Stomach (tissue), 9 donors: ENCODE data around the gene ZNF629. TPM values are rescaled to one million over a fixed set of nuclear protein-coding genes. Genes with fewer than 3 reads are reported as not detected.

ENCODE experiments used
- DNase-seq, 2 donors: peaks; one replicate each; pipeline versions ENCODE4 v3.0.0 to v3.0.0-alpha.2; 2013 to 2019
- H3K27ac ChIP-seq, 5 donors: fragments of 200-600 bp in 4 of 5; sonication (generic) in 4 of 5; one replicate each; pipeline ENCODE4 v1.5.1; 2013 to 2019; ENCODE audit warnings: mild to moderate bottlenecking in 1 of 5, moderate library complexity in 1 of 5
- H3K27me3 ChIP-seq, 3 donors: fragments of 200-600 bp; sonication (generic); one replicate each; pipeline ENCODE4 v1.5.1; 2017 to 2019; ENCODE audit warnings: mixed run types in 1 of 3
- H3K36me3 ChIP-seq, 4 donors: fragments of 200-600 bp; sonication (generic); 1 replicate in 3 of 4; 2 replicates in 1 of 4; pipeline ENCODE4 v1.5.1; 2016 to 2019
- H3K4me1 ChIP-seq, 4 donors: fragments of 200-600 bp; sonication (generic); one replicate each; pipeline ENCODE4 v1.5.1; 2016 to 2019
- H3K4me3 ChIP-seq, 4 donors: fragments of 200-600 bp; sonication (generic) in 3 of 4; one replicate each; pipeline ENCODE4 v1.5.1; 2016 to 2019; ENCODE audit warnings: mild to moderate bottlenecking in 1 of 4
- H3K9me3 ChIP-seq, 4 donors: fragments of 200-600 bp; sonication (generic); one replicate each; pipeline ENCODE4 v1.5.1; 2016 to 2019
- EP300 ChIP-seq: sonication (generic); formaldehyde crosslinking; IDR thresholded peaks from one replicate; pipeline ENCODE4 v1.6.1; 2017; ENCODE audit warnings: antibody characterized with exemption
- POLR2A ChIP-seq, 4 donors: fragments of 450-650 bp; IDR thresholded peaks; one replicate each; pipeline ENCODE4 v1.6.1; 2016; ENCODE audit warnings: antibody characterized with exemption in 4 of 4, control low read depth in 2 of 4, mild to moderate bottlenecking in 1 of 4, moderate library complexity in 1 of 4
- POLR2AphosphoS5 ChIP-seq, 3 donors: sonication (generic); formaldehyde crosslinking; IDR thresholded peaks; one replicate each; pipeline ENCODE4 v1.6.1; 2016; ENCODE audit warnings: antibody characterized with exemption in 3 of 3
- WGBS, 5 donors: extraction: QIAGEN DNeasy Blood & Tissue Kit in 3 of 5; methylation state at CpG; one replicate each; pipeline versions ENCODE4 v1.1.5 to v1.1.7; 2013 to 2018; 5-methylcytosine and 5-hydroxymethylcytosine counted together
- intact Hi-C: fragments of 100-400 bp; cut with DNase I; formaldehyde crosslinking; loops from one replicate; pipeline ENCODE4 v1.15.1; 2023; ENCODE audit warnings: low total_unique reads
- polyA plus RNA-seq, 3 donors: library from polyadenylated mRNA; stranded (reverse); fragments of 200-250 nt; gene quantifications; one replicate each; pipeline ENCODE4 v1.2.3, GENCODE V29; 2013
- total RNA-seq, 5 donors: library from RNA; depleted of rRNA; stranded (reverse); fragments of >200 nt; gene quantifications; one replicate each; pipeline versions ENCODE4 v1.1.0 to v1.2.3, GENCODE V29; 2014 to 2016
- TF ChIP-seq, protein P1 (sequence below), 7 experiments: fragments of 450-650 bp in 4 of 7; fragments of 200-600 bp in 3 of 7; sonication (generic) in 3 of 7; IDR thresholded peaks; one replicate each; pipeline ENCODE4 v1.5.1; 2016 to 2019; ENCODE audit warnings: antibody characterized with exemption in 7 of 7, control low read depth in 2 of 7, mild to moderate bottlenecking in 1 of 7
- donor health status: healthy with polysubstance abuse.
- donor health status: Bipolar disorder and iron deficiency.
- donor health status: healthy.

The ZNF629 gene
- total and polyA plus RNA-seq, 8 donors = 4.4 to 21.3 (median 10.9) TPM

DNA sequence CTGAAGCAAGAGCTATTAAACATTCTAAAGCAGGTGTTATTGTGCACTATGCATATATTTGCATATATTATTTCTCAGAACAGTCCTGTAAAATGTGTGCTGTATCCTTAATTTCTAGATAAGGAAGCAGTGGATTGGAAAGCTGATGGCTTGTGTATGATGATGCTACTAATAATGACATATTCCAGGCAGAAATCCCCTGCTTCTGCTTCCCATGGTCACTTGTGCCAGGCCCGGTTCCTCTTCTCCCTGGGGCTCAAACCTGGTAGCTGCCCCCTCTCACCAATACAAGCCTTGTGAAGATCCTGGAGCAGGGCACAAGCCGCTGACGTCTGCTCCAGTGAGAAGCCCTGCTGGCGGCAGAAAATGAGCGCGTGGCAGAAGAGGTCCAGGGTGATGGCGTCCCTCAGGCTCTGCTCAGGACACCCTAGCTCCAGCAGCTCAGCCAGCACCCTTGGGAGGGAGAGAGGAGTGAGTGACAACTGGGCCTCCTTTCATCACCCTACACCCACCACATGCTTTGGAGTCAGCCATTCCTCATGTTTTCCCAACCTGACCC lies 26.9 kb downstream of the ZNF629 start:
- Histone ChIP-seq H3K4me3 (no peak overlapping the region), H3K36me3 (peaks cover 24 to 68% (median 61%) of the 10 kb centered on the region in 4 donors), H3K27me3 (no peaks in the 10 kb centered on the region), H3K27ac (no peak overlapping the region), H3K9me3 (no peaks in the 10 kb centered on the region), H3K4me1 (peaks cover 22 to 50% (median 43%) of the 10 kb centered on the region in 4 donors)
- no peak for DNase-seq
- TF ChIP-seq POLR2AphosphoS5 (IDR thresholded peaks at IDR 0.05) (no peak), EP300 (no peak), POLR2A (IDR thresholded peaks at IDR 0.05) (no peak)
- TF ChIP-seq, protein P1, sequence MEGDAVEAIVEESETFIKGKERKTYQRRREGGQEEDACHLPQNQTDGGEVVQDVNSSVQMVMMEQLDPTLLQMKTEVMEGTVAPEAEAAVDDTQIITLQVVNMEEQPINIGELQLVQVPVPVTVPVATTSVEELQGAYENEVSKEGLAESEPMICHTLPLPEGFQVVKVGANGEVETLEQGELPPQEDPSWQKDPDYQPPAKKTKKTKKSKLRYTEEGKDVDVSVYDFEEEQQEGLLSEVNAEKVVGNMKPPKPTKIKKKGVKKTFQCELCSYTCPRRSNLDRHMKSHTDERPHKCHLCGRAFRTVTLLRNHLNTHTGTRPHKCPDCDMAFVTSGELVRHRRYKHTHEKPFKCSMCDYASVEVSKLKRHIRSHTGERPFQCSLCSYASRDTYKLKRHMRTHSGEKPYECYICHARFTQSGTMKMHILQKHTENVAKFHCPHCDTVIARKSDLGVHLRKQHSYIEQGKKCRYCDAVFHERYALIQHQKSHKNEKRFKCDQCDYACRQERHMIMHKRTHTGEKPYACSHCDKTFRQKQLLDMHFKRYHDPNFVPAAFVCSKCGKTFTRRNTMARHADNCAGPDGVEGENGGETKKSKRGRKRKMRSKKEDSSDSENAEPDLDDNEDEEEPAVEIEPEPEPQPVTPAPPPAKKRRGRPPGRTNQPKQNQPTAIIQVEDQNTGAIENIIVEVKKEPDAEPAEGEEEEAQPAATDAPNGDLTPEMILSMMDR (IDR thresholded peaks at IDR 0.05) = no peak
- WGBS, 5 donors = 83 to 90% (median 89%) methylated on average over 1 to 7 of the region's 7 CpGs
- intact Hi-C loops = no loop called here

DNA sequence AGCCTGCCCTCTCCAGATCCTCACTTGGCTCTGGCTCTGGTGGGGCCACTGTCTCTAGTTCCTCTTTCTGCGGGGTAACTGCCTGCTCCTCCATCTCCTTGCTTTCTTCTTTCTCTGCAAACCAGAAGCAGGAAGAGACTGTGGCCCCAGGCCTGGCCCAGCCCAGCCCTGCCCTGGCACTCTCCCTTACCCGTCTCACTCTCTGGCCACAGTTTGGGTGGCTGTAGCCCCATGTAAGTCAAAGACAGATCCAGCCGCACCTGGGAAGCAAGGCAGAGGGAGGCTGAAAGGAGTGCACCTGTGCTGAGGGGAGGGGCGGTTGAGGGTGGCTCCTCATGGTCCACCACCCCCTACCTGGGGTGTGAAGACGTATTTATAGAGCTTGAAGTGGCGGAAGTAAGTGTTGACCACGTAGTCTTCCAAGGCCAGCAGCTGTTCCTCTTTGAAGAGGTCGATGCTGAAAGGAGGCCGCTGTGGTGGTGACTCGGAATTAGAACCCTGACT lies 28.0 kb downstream of the ZNF629 start:
- no peaks in the 10 kb centered on the region for H3K9me3 ChIP-seq
- 71 to 92% (median 84%) methylated on average over 9 to 10 of the region's 10 CpGs for WGBS, 5 donors
- H3K27me3 ChIP-seq = no peaks in the 10 kb centered on the region
- TF ChIP-seq POLR2A (IDR thresholded peaks at IDR 0.05) (no peak), POLR2AphosphoS5 (IDR thresholded peaks at IDR 0.05) (no peak), EP300 (no peak)
- TF ChIP-seq, protein P1 (IDR thresholded peaks at IDR 0.05) = no peak
- peak overlapping the region in 2 of 5 donors; percentile 60 to 69 for H3K27ac ChIP-seq
- H3K4me3 ChIP-seq = no peak overlapping the region
- peaks cover 22 to 45% (median 34%) of the 10 kb centered on the region in 4 donors for H3K4me1 ChIP-seq
- peaks cover 14 to 68% (median 61%) of the 10 kb centered on the region in 4 donors for H3K36me3 ChIP-seq
- intact Hi-C loops = no loop called here
- no peak for DNase-seq

DNA sequence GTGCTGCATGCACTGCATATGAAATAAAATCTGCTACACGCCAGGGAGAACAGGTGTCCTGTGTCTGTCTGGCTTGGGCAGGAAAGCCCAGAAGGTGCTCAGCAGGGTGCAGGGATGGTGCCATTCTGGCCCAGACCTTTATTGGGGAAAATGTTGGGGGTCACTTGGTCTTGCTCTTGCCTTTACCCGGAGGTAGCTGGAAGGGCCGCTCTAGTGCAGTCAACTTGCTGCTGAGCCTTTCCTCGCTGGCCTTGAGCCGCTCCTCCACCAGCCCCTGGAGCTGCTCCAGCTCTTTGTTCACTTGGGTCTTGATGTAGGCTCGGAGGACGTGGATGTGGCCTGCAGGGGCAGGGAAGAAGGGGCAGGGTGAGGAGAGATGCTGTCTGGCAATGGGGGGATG lies 29.7 kb downstream of the ZNF629 start:
- Histone ChIP-seq H3K27me3 (no peaks in the 10 kb centered on the region), H3K9me3 (no peaks in the 10 kb centered on the region), H3K4me3 (no peak overlapping the region), H3K4me1 (peaks cover 6 to 29% (median 18%) of the 10 kb centered on the region in 4 donors), H3K36me3 (peaks cover 26 to 74% (median 67%) of the 10 kb centered on the region in 4 donors), H3K27ac (no peak overlapping the region)
- WGBS, 5 donors = 85 to 94% (median 89%) methylated on average over 7 of the region's 7 CpGs
- no peak for TF ChIP-seq POLR2AphosphoS5 (IDR thresholded peaks at IDR 0.05)
- no peak for TF ChIP-seq EP300
- no peak for TF ChIP-seq POLR2A (IDR thresholded peaks at IDR 0.05)
- TF ChIP-seq, protein P1 (IDR thresholded peaks at IDR 0.05) = no peak
- no peak for DNase-seq
- intact Hi-C loops = no loop called here

DNA sequence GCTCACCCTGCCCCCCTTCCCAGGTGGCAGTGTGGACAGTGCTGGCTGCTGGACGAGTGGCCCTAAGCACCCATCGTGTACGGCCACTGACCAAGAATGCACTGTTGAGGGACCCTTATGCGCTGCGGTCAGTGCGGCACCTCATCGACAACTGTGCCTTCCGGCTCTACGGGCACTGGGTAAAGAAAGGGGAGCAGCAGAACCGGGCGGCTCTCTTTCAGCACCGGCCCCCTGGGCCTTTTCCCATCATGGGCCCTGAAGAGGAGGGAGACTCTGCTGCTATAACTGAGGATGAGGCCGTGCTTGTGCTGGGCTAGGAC lies 30.3 kb downstream of the ZNF629 start:
- H3K4me3 ChIP-seq = no peak overlapping the region
- intact Hi-C loops = no loop called here
- no peak for DNase-seq
- TF ChIP-seq EP300 (no peak), POLR2A (IDR thresholded peaks at IDR 0.05) (no peak)
- no peak overlapping the region for H3K27ac ChIP-seq
- peaks cover 31 to 80% (median 73%) of the 10 kb centered on the region in 4 donors for H3K36me3 ChIP-seq
- peaks cover 6 to 29% (median 18%) of the 10 kb centered on the region in 4 donors for H3K4me1 ChIP-seq
- H3K9me3 ChIP-seq = no peaks in the 10 kb centered on the region
- WGBS, 5 donors = 93 to 96% (median 94%) methylated on average over 13 of the region's 13 CpGs; no CpG with 5 or more reads in 1 of the 5 donors
- H3K27me3 ChIP-seq = no peaks in the 10 kb centered on the region
